Mesendoderm (in vitro differentiated cells): ENCODE measurements around the gene SERHL2. TPM values are rescaled to one million over a fixed set of nuclear protein-coding genes. Genes with fewer than 3 reads are reported as not detected.

Source experiments
- DNase-seq: peaks from one replicate; pipeline ENCODE4 v3.0.0; 2013
- H2AK5ac ChIP-seq: 2 replicates; pipeline ENCODE4 v1.6.1; 2013; ENCODE audit warnings: low read length, inconsistent platforms
- H2BK120ac ChIP-seq: 2 replicates; pipeline ENCODE4 v1.6.1; 2013; ENCODE audit warnings: low read depth, mild to moderate bottlenecking, low read length, moderate library complexity, mixed read lengths
- H2BK15ac ChIP-seq: replicated peaks from 2 replicates; pipeline ENCODE4 v1.6.1; 2013; ENCODE audit warnings: low read depth, mild to moderate bottlenecking, moderate library complexity
- H2BK5ac ChIP-seq: 2 replicates; pipeline ENCODE4 v1.6.1; 2013; ENCODE audit warnings: low read length, inconsistent platforms
- H3K18ac ChIP-seq: 2 replicates; pipeline ENCODE4 v1.6.1; 2013; ENCODE audit warnings: mild to moderate bottlenecking, low read length, mixed read lengths
- H3K23ac ChIP-seq: one replicate; pipeline ENCODE4 v1.6.1; 2013; ENCODE audit warnings: low read length
- H3K27ac ChIP-seq: 2 replicates; pipeline ENCODE4 v1.5.1; 2013; ENCODE audit warnings: low read depth, mild to moderate bottlenecking, inconsistent platforms, low read length, moderate library complexity
- H3K27me3 ChIP-seq: 2 replicates; pipeline ENCODE4 v1.6.1; 2013; ENCODE audit warnings: low read length, control low read depth, mild to moderate bottlenecking, inconsistent platforms; ENCODE audit not compliant: insufficient read depth, poor library complexity
- H3K36me3 ChIP-seq: 2 replicates; pipeline ENCODE4 v1.6.1; 2013; ENCODE audit warnings: low read length, inconsistent platforms; ENCODE audit not compliant: control insufficient read depth, insufficient read depth
- H3K4ac ChIP-seq: one replicate; pipeline ENCODE4 v1.6.1; 2013; ENCODE audit warnings: low read depth, mild to moderate bottlenecking, low read length, moderate library complexity
- H3K4me1 ChIP-seq: 2 replicates; pipeline ENCODE4 v1.6.1; 2013; ENCODE audit warnings: low read depth, low read length, inconsistent platforms; ENCODE audit not compliant: control insufficient read depth
- H3K4me2 ChIP-seq: 2 replicates; pipeline ENCODE4 v1.6.1; 2013; ENCODE audit warnings: low read length
- H3K4me3 ChIP-seq: 2 replicates; pipeline ENCODE4 v1.5.1; 2013; ENCODE audit warnings: mild to moderate bottlenecking, low read length
- H3K56ac ChIP-seq: one replicate; pipeline ENCODE4 v1.6.1; 2013; ENCODE audit warnings: low read length
- H3K79me1 ChIP-seq: 2 replicates; pipeline ENCODE4 v1.6.1; 2013; ENCODE audit warnings: low read length, inconsistent platforms
- H3K79me2 ChIP-seq: 2 replicates; pipeline ENCODE4 v1.6.1; 2013; ENCODE audit warnings: mild to moderate bottlenecking, low read length; ENCODE audit not compliant: control insufficient read depth, insufficient read depth
- H3K9ac ChIP-seq: 2 replicates; pipeline ENCODE4 v1.6.1; 2013; ENCODE audit warnings: low read length, inconsistent platforms
- H4K5ac ChIP-seq: one replicate; pipeline ENCODE4 v1.6.1; 2013; ENCODE audit warnings: low read length
- H4K8ac ChIP-seq: one replicate; pipeline ENCODE4 v1.6.1; 2013; ENCODE audit warnings: low read depth, mild to moderate bottlenecking, control low read depth, low read length, moderate library complexity
- WGBS: extraction: QIAGEN DNeasy Blood & Tissue Kit; methylation state at CpG from one replicate; pipeline ENCODE4 v1.1.7; 2013; ENCODE audit warnings: low lambda C conversion rate, missing lambda C conversion rate; ENCODE audit not compliant: insufficient coverage; ENCODE audit errors: extremely low coverage; 5-methylcytosine and 5-hydroxymethylcytosine counted together
- small RNA-seq: library from polyadenylated mRNA; stranded (forward); fragments of <200 nt; extraction: miRNeasy Mini kit (QIAGEN cat#:217004); gene quantifications from one replicate; pipeline ENCODE3, GENCODE V24; 2013; ENCODE audit not compliant: insufficient read depth

The SERHL2 gene

GRCh38 chr22:42622061-42622710, 68.4 kb downstream of the SERHL2 start:
- Histone ChIP-seq H3K18ac (no peak overlapping the region), H3K56ac (no peak overlapping the region), H3K4me3 (no peak overlapping the region), H4K8ac (no peak overlapping the region), H3K79me2 (no peaks in the 10 kb centered on the region), H2BK5ac (no peak overlapping the region), H3K4ac (no peak overlapping the region), H3K27me3 (no peaks in the 10 kb centered on the region), H2AK5ac (no peak overlapping the region), H3K9ac (no peak overlapping the region), H3K36me3 (peaks cover 7% of the 10 kb centered on the region), H3K27ac (no peak overlapping the region), H3K79me1 (no peaks in the 10 kb centered on the region), H3K23ac (no peak overlapping the region), H2BK15ac (no peak overlapping the region), H4K5ac (no peak overlapping the region), H3K4me1 (no peaks in the 10 kb centered on the region), H2BK120ac (no peak overlapping the region), H3K4me2 (no peak overlapping the region)
- WGBS = no CpG with 5 or more reads among the region's 20 CpGs
- DNase-seq = no peak

- H3K36me3 ChIP-seq = peaks cover 12% of the 10 kb centered on the region
- H2BK120ac ChIP-seq = no peak overlapping the region
- no peaks in the 10 kb centered on the region for H3K79me2 ChIP-seq
- no peak overlapping the region for H3K56ac ChIP-seq
- no peak overlapping the region for H4K5ac ChIP-seq
- no CpG with 5 or more reads among the region's 18 CpGs for WGBS
- H4K8ac ChIP-seq = no peak overlapping the region
- DNase-seq = no peak
- no peaks in the 10 kb centered on the region for H3K79me1 ChIP-seq
- no peaks in the 10 kb centered on the region for H3K4me1 ChIP-seq
- no peak overlapping the region for H3K18ac ChIP-seq
- H3K4me3 ChIP-seq = no peak overlapping the region
- no peak overlapping the region for H3K27ac ChIP-seq
- no peak overlapping the region for H3K23ac ChIP-seq
- H3K4me2 ChIP-seq = no peak overlapping the region
- no peak overlapping the region for H2BK15ac ChIP-seq
- no peaks in the 10 kb centered on the region for H3K27me3 ChIP-seq
- H3K4ac ChIP-seq = no peak overlapping the region
- no peak overlapping the region for H2AK5ac ChIP-seq
- no peak overlapping the region for H2BK5ac ChIP-seq
- H3K9ac ChIP-seq = no peak overlapping the region
Observed at GRCh38 chr22:42623301-42623751, 69.6 kb downstream of the SERHL2 start.

Small RNA genes within 50 kb of the gene (small RNA-seq; reads per million reads assigned to genes)
- not detected for gene RN7SKP80
- not detected for gene RNU6-513P
